ENCODE data around the gene NMT2. TPM values are rescaled to one million over a fixed set of nuclear protein-coding genes. Genes with fewer than 3 reads are reported as not detected.

Gene NMT2
- total and polyA plus RNA-seq, 2 of the 4 experiments (the other 2 are of a cell fraction): 18.7 to 41.0 TPM

DNA sequence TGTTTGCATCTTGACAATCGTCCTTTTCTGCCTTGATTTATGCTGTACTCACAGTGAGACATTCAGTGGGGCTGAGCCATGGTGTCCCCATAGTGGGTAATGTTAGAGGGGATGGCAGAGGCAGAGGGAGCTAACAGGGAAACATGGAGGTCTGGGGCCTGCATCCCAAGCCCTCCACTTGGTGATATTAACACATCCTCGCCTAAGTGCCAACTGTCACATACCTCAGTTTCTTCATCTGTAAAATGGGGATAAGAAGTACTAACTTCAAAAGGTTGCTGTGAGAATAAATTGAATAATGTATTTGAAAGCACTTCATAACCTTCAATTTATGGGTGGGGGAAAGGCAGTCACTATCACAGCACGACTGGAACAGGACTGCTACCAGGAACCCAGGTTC lies 43.6 kb downstream of the NMT2 start:
- Histone ChIP-seq H3K36me3 (ENCODE audit: control insufficient read depth, insufficient read depth, low read length) (peaks cover 4% of the 10 kb centered on the region), H3K4me3 (ENCODE audit: insufficient read depth, low read depth, low read length) (no peak overlapping the region), H2BK120ac (ENCODE audit: low read depth, low read length) (no peak overlapping the region), H2AK5ac (ENCODE audit: low read depth, low read length) (no peak overlapping the region), H2BK5ac (ENCODE audit: low read depth, low read length, poor library complexity, severe bottlenecking) (no peak overlapping the region), H3K14ac (replicated peaks; ENCODE audit: low read depth, low read length) (no peak overlapping the region), H3K4me2 (ENCODE audit: low read depth, low read length) (no peak overlapping the region), H2BK20ac (ENCODE audit: low read depth, low read length) (no peak overlapping the region), H2AK9ac (replicated peaks; ENCODE audit: low read depth, low read length, poor library complexity) (no peak overlapping the region), H3K56ac (ENCODE audit: extremely low read depth, insufficient read depth, low read length) (no peak overlapping the region), H2BK15ac (ENCODE audit: low read depth, low read length) (no peak overlapping the region), H3K27me3 (ENCODE audit: control insufficient read depth, insufficient read depth, low read length) (no peaks in the 10 kb centered on the region), H3K27ac (ENCODE audit: insufficient read depth, low read length) (no peak overlapping the region), H4K5ac (ENCODE audit: low read depth, low read length) (no peak overlapping the region), H3K9me1 (ENCODE audit: insufficient read depth, low read length) (no peaks in the 10 kb centered on the region), H3K9ac (ENCODE audit: low read depth, low read length) (no peak overlapping the region), H3K18ac (ENCODE audit: low read depth, low read length) (no peak overlapping the region; the same call in 1 of the 2 replicates), H2AFZ (replicated peaks; ENCODE audit: low read length, poor library complexity) (no peak overlapping the region), H3K9me3 (ENCODE audit: control insufficient read depth, insufficient read depth, low read length) (no peaks in the 10 kb centered on the region), H4K91ac (ENCODE audit: insufficient read depth, low read depth, low read length) (no peak overlapping the region), H4K8ac (ENCODE audit: low read depth in 2 of 2, low read length in 2 of 2) (no peak overlapping the region), H3K4ac (ENCODE audit: low read depth, low read length) (no peak overlapping the region), H3K4me1 (ENCODE audit: control insufficient read depth, insufficient read depth, low read length) (peaks cover 7% of the 10 kb centered on the region), H3K23ac (ENCODE audit: low read depth, low read length) (no peak overlapping the region), H3K79me1 (ENCODE audit: low read depth in 1 of 2, low read length in 2 of 2) (peaks cover 2 to 11% of the 10 kb centered on the region in 2 experiments; a peak in 3 of 4 replicates), H4K20me1 (ENCODE audit: insufficient read depth, low read length) (no peaks in the 10 kb centered on the region)
- TF ChIP-seq CHD1 (IDR thresholded peaks at IDR 0.05; ENCODE audit: low read depth, low read length): no peak
- TF ChIP-seq RFX5 (IDR thresholded peaks at IDR 0.05; ENCODE audit: low read depth, low read length): no peak
- no peak for TF ChIP-seq NFE2L2 (IDR thresholded peaks at IDR 0.05; ENCODE audit: low read depth, low read length)
- no peak for TF ChIP-seq RAD21 (IDR thresholded peaks at IDR 0.05; ENCODE audit: low read length)
- no peak for TF ChIP-seq SMC3 (IDR thresholded peaks at IDR 0.05; ENCODE audit: low read depth, low read length)
- TF ChIP-seq ELK1 (IDR thresholded peaks at IDR 0.05; ENCODE audit: borderline replicate concordance, low read depth, low read length): no peak
- no peak for TF ChIP-seq MAZ (IDR thresholded peaks at IDR 0.05; ENCODE audit: borderline replicate concordance, low read depth, low read length)
- TF ChIP-seq MAFK (IDR thresholded peaks at IDR 0.05; ENCODE audit: low read depth, low read length): no peak
- no peak for TF ChIP-seq RCOR1 (IDR thresholded peaks at IDR 0.05; ENCODE audit: insufficient replicate concordance, low read length)
- TF ChIP-seq MXI1 (IDR thresholded peaks at IDR 0.05; ENCODE audit: borderline replicate concordance, low read depth, low read length): no peak
- TF ChIP-seq, protein P1, sequence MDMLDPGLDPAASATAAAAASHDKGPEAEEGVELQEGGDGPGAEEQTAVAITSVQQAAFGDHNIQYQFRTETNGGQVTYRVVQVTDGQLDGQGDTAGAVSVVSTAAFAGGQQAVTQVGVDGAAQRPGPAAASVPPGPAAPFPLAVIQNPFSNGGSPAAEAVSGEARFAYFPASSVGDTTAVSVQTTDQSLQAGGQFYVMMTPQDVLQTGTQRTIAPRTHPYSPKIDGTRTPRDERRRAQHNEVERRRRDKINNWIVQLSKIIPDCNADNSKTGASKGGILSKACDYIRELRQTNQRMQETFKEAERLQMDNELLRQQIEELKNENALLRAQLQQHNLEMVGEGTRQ (IDR thresholded peaks at IDR 0.05; ENCODE audit: low read depth, low read length): no peak
- TF ChIP-seq BHLHE40 (IDR thresholded peaks at IDR 0.05; ENCODE audit: low read depth, low read length): no peak
- TF ChIP-seq POLR2A (IDR thresholded peaks at IDR 0.05; ENCODE audit: low read depth, low read length): no peak
- TF ChIP-seq FOS (IDR thresholded peaks at IDR 0.05; ENCODE audit: low read depth, low read length): no peak
- no peak for TF ChIP-seq CEBPB (IDR thresholded peaks at IDR 0.05; ENCODE audit: low read depth, low read length)
- no peak for TF ChIP-seq CTCF (conservative IDR thresholded peaks at IDR 0.05; ENCODE audit: low read depth, low read length)
- ATAC-seq (ENCODE audit: low read depth) (no peak), DNase-seq (no peak)
- no CpG with 5 or more reads among the region's 3 CpGs for WGBS, 2 experiments (ENCODE audit: extremely low coverage in 2 of 2, insufficient read length in 1 of 2)
- dilution Hi-C loops (cut with HindIII; ENCODE audit: low sequenced_read_pairs, unreplicated experiment): no loop called here
- CTCF ChIA-PET: no interaction called here
- POLR2A ChIA-PET (ENCODE audit: unreplicated experiment): no interaction called here
- in situ Hi-C loops (cut with MboI; ENCODE audit: low sequenced_read_pairs): no loop called here
- intact Hi-C loops (cut with micrococcal nuclease): no loop called here
- no TSS peak for BruUV-seq (replicated peaks)
